HEK293 (cell line): Measurements from ENCODE around the gene NRP2.

ENCODE experiments used
- CTCF ChIP-seq: fragments of 450-650 bp; formaldehyde crosslinking; IDR thresholded peaks from 2 replicates; pipeline ENCODE4 v1.5.1; 2016; ENCODE audit warnings: missing biosample characterization, missing genetic modification characterization
- EGR2 ChIP-seq: fragments of 450-650 bp; formaldehyde crosslinking; IDR thresholded peaks from 2 replicates; pipeline ENCODE4 v1.5.1; 2016; ENCODE audit warnings: low read depth, missing biosample characterization, missing genetic modification characterization
- ELK4 ChIP-seq: IDR thresholded peaks from 2 replicates; pipeline ENCODE4 v1.6.1; 2011; ENCODE audit warnings: mild to moderate bottlenecking, low read depth, low read length, borderline replicate concordance
- REPIN1 ChIP-seq: fragments of 450-650 bp; formaldehyde crosslinking; IDR thresholded peaks from 2 replicates; pipeline ENCODE4 v1.5.1; 2017; ENCODE audit warnings: missing biosample characterization, missing genetic modification characterization, low read depth
- ZNF10 ChIP-seq: fragments of 450-650 bp; formaldehyde crosslinking; IDR thresholded peaks from 2 replicates; pipeline ENCODE4 v1.5.1; 2017; ENCODE audit warnings: missing biosample characterization, missing genetic modification characterization
- ZNF629 ChIP-seq: fragments of 450-650 bp; formaldehyde crosslinking; IDR thresholded peaks from 2 replicates; pipeline ENCODE4 v1.5.1; 2017; ENCODE audit warnings: missing biosample characterization, missing genetic modification characterization
- ZNF837 ChIP-seq: fragments of 450-650 bp; formaldehyde crosslinking; IDR thresholded peaks from 2 replicates; pipeline ENCODE4 v1.5.1; 2016; ENCODE audit warnings: missing biosample characterization, missing genetic modification characterization

GRCh38 chr2:205665791-205666190 is 16.5 kb upstream of the NRP2 start:
- TF ChIP-seq ELK4 (no peak), CTCF (tag by site-specific recombination) (no peak), ZNF10 (no peak), ZNF629 (tag by site-specific recombination) (no peak), ZNF837 (tag by site-specific recombination) (no peak), REPIN1 (tag by site-specific recombination) (no peak), EGR2 (no peak)
